ENCODE measurements around the gene SDK2. TPM values are rescaled to one million over a fixed set of nuclear protein-coding genes. Genes with fewer than 3 reads are reported as not detected.

The SDK2 gene
- total RNA-seq, 6 experiments from 2014 or later, result 0.11 to 0.46 (median 0.25) TPM

DNA sequence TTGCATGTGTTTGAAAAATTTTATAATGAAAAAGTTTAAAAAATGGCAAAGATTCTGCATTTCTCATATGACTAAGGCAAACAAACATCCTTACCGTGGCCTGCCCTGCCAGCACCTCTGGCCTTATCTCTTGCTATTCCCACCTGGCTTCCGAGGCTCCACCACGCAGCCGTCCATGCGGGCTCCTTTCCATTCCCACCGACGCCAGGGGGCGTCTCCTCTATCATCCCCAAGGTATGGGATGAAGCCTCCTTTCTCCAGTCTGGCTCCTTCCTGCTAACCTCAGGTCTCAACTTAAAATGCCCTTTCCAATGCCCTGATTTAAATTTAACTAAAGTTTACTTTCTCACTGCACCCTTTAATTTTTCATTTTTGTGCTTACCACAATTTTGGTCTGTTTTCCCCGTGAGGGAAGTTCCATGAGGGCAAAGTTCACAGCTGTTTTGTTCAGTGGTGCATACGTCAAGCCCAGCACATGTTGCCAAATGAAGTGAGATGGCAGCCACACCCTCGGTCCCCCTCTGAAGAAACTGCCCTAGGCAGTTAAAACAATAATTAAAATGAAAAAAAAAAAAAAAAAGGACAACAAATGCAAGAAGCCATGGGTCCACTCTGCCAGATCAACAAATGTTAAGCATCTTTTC lies 13.3 kb upstream of the SDK2 start:
- Histone ChIP-seq H3K36me3 (no peaks in the 10 kb centered on the region), H3K9me3 (no peaks in the 10 kb centered on the region), H3K27me3 (no peaks in the 10 kb centered on the region), H3K4me3 (no peak overlapping the region), H3K4me1 (no peaks in the 10 kb centered on the region), H3K27ac (no peak overlapping the region)
- intact Hi-C loops (cut with DNase I), result no loop called here
- TF ChIP-seq, protein P1, sequence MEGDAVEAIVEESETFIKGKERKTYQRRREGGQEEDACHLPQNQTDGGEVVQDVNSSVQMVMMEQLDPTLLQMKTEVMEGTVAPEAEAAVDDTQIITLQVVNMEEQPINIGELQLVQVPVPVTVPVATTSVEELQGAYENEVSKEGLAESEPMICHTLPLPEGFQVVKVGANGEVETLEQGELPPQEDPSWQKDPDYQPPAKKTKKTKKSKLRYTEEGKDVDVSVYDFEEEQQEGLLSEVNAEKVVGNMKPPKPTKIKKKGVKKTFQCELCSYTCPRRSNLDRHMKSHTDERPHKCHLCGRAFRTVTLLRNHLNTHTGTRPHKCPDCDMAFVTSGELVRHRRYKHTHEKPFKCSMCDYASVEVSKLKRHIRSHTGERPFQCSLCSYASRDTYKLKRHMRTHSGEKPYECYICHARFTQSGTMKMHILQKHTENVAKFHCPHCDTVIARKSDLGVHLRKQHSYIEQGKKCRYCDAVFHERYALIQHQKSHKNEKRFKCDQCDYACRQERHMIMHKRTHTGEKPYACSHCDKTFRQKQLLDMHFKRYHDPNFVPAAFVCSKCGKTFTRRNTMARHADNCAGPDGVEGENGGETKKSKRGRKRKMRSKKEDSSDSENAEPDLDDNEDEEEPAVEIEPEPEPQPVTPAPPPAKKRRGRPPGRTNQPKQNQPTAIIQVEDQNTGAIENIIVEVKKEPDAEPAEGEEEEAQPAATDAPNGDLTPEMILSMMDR (IDR thresholded peaks at IDR 0.05), result peak; percentile 47 to 69 (median 60)
- TF ChIP-seq POLR2A (IDR thresholded peaks at IDR 0.05), result no peak
- WGBS (ENCODE audit: insufficient coverage, low coverage, low lambda C conversion rate, missing lambda C conversion rate), result 12% methylated on average over 9 of the region's 11 CpGs
- DNase-seq (peak; percentile 65 to 69 (median 69)), ATAC-seq (peak; percentile 79 to 88 (median 82))

GRCh38 chr17:73654241-73654640 lies 10.0 kb upstream of the SDK2 start:
- Histone ChIP-seq H3K9me3 (no peaks in the 10 kb centered on the region), H3K27me3 (no peaks in the 10 kb centered on the region), H3K36me3 (no peaks in the 10 kb centered on the region), H3K4me3 (no peak overlapping the region), H3K4me1 (no peaks in the 10 kb centered on the region), H3K27ac (no peak overlapping the region)
- DNase-seq (no peak), ATAC-seq (no peak)
- intact Hi-C loops (cut with DNase I), result no loop called here
- no peak for TF ChIP-seq POLR2A (IDR thresholded peaks at IDR 0.05)
- TF ChIP-seq, protein P1 (IDR thresholded peaks at IDR 0.05), result no peak
- 57% methylated on average over 5 of the region's 5 CpGs for WGBS (ENCODE audit: insufficient coverage, low coverage, low lambda C conversion rate, missing lambda C conversion rate)

DNA sequence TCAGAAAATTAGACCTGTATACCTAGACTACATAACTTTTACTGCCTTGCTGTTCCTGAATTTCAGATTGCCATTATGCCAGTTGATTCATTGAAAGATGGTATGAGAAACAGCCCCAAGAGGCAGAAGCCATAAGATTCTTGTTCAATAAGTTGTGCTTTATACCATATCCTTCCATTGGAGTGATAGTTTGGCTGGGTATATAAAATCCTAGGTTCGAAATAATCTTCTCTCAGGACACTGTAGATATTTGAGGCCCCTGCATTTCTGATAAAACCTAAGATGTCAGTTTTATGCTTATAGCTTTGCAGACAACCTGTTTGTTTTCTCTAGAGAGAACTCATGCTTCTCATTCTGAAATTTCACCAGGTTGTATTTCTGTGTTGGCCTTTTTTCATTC lies 9.6 kb upstream of the SDK2 start:
- DNase-seq, result no peak
- ATAC-seq, result no peak
- Histone ChIP-seq H3K27ac (no peak overlapping the region), H3K9me3 (no peaks in the 10 kb centered on the region), H3K27me3 (no peaks in the 10 kb centered on the region), H3K36me3 (no peaks in the 10 kb centered on the region), H3K4me3 (no peak overlapping the region), H3K4me1 (no peaks in the 10 kb centered on the region)
- intact Hi-C loops (cut with DNase I), result no loop called here
- 64% methylated on average over 1 of the region's 1 CpG for WGBS (ENCODE audit: insufficient coverage, low coverage, low lambda C conversion rate, missing lambda C conversion rate)
- TF ChIP-seq, protein P1 (IDR thresholded peaks at IDR 0.05), result no peak
- no peak for TF ChIP-seq POLR2A (IDR thresholded peaks at IDR 0.05)

DNA sequence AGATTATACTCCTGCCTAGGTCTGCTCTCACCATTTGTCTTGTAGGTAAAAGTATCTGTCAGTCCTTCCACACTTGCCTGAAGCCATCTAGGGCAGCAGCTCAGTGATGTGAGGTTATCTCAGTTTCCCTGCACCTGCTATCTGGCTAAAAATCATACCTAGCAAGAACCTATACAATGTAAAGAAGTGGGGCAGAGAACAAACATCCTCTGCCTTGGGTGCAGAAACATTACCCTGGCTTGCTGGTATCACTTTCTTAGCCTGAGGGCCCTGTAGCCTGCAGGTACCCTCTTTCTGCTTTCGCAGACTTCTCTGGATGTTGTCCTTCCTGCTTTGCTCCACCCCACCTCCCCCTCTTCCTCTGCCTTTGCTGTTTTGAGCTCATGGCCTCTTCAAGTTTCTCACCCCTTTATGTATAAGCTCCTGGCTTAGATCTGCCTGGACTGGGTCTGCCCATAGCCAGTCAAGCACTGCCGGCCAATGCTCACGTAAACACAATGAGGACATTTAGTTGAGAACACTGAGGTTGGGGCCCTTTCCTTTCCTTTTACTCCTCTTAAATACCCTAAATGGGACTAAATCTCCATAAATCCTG lies 8.7 kb upstream of the SDK2 start:
- ATAC-seq, result no peak
- 68% methylated on average over 3 of the region's 3 CpGs for WGBS (ENCODE audit: insufficient coverage, low coverage, low lambda C conversion rate, missing lambda C conversion rate)
- no peaks in the 10 kb centered on the region for H3K4me1 ChIP-seq
- intact Hi-C loops (cut with DNase I), result no loop called here
- no peaks in the 10 kb centered on the region for H3K36me3 ChIP-seq
- H3K9me3 ChIP-seq, result no peaks in the 10 kb centered on the region
- H3K27ac ChIP-seq, result no peak overlapping the region
- DNase-seq, result no peak
- TF ChIP-seq, protein P1 (IDR thresholded peaks at IDR 0.05), result no peak
- TF ChIP-seq POLR2A (IDR thresholded peaks at IDR 0.05), result no peak
- no peaks in the 10 kb centered on the region for H3K27me3 ChIP-seq
- no peak overlapping the region for H3K4me3 ChIP-seq

Measured in right lobe of liver (tissue), 6 donors.